ENCODE results near the gene TCF15.
"Not testable (repeated sequence)": the region's sequence is repeated elsewhere in the genome, so short reads cannot be mapped to it uniquely, and the experiment has no call there.

Gene TCF15

DNA sequence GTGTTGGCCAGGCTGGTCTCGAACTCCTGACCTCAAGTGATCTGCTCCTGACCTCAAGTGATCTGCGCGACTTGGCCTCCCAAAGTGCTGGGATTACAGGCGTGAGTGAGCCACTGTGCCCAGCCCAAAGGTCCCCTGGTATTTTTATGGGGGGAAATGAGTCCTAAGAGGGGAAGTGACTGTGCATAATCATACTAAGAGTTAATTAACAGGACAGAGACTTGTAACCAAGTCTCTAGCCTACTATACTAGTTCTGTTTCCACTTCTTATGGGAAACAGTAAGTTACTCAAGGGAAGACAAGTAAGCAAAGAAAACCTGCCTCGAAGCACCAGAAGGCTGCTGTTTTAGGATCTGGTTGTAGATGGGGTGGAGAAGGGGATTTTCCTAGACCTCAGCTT is 27.9 kb downstream of the TCF15 start:
- no CpG with 5 or more reads among the region's 5 CpGs for WGBS (ENCODE audit: insufficient coverage, insufficient read length)
- 0 out of 2 replicates have a peak, but pooled peaks cover 1% of the 10 kb centered on the region for H3K4me1 ChIP-seq (ENCODE audit: control insufficient read depth, insufficient read depth, low read length)
- no peaks in the 10 kb centered on the region for H3K9me3 ChIP-seq (ENCODE audit: control insufficient read depth, insufficient read depth, low read length)

DNA sequence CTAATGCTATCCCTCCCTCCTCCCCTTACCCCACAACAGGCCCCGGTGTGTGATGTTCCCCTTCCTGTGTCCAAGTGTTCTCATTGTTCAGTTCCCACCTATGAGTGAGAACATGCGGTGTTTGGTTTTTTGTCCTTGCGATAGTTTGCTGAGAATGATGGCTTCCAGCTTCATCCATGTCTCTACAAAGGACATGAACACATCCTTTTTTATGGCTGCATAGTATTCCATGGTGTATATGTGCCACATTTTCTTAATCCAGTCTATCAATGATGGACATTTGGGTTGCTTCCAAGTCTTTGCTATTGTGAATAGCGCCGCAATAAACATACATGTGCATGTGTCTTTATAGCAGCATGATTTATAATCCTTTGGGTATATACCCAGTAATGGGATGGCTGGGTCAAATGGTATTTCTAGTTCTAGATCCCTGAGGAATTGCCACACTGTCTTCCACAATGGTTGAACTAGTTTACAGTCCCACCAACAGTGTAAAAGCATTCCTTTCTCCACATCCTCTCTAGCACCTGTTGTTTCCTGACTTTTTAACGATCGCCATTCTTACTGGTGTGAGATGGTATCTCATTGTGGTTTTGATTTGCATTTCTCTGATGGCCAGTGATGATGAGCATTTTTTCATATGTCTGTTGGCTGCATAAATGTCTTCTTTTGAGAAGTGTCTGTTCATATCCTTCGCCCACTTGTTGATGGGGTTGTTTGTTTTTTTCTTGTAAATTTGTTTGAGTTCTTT is 31.0 kb downstream of the TCF15 start:
- H3K4me3 ChIP-seq (ENCODE audit: low read length); DNase-seq (ENCODE audit: low read depth, low spot score); H3K27me3 ChIP-seq (ENCODE audit: control insufficient read depth, insufficient read depth, low read length); H3K27ac ChIP-seq (ENCODE audit: low read length); H3K9me3 ChIP-seq (ENCODE audit: control insufficient read depth, insufficient read depth, low read length); H3K36me3 ChIP-seq (ENCODE audit: control insufficient read depth, insufficient read depth, low read length); H3K4me1 ChIP-seq (ENCODE audit: control insufficient read depth, insufficient read depth, low read length): not testable (repeated sequence)
- WGBS (ENCODE audit: insufficient coverage, insufficient read length), result no CpG with 5 or more reads among the region's 8 CpGs

More for the DNA sequence above, 27.9 kb downstream of the TCF15 start:
- Histone ChIP-seq H3K27me3 (ENCODE audit: control insufficient read depth, insufficient read depth, low read length) (no peaks in the 10 kb centered on the region), H3K36me3 (ENCODE audit: control insufficient read depth, insufficient read depth, low read length) (no peaks in the 10 kb centered on the region), H3K27ac (ENCODE audit: low read length) (no peak overlapping the region), H3K4me3 (ENCODE audit: low read length) (no peak overlapping the region)
- DNase-seq (ENCODE audit: low read depth, low spot score), result no peak

DNA sequence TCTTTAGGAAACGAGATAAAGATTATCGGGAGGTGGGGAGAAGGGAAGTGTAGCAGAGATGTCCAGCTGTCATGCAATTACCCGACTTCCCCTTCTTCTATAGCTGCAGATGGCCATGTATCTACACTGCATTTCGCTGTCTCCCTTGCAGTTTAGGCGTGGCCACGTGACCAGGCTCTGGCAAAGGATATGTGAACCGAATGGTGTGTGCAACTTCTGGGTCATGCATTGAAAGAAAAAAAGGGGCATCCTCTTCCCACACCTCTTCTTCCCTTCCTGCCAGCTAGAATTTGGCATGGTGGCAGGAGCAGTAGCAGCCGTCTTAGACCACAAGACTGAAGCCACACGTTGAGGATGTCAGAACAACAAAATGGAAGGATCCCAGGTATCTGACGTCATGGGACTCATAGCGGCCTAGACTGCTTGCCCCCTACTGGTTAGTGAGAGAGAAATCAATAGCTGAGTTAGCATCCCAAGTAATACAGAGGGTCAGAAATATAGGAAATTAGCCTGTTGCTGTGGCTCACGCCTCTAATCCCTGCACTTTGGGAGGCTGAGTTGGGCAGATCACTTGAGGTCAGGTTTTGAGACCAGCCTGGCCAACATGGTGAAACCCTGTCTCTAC is 32.8 kb downstream of the TCF15 start:
- whole genome bisulfite sequencing (ENCODE audit: insufficient coverage, insufficient read length), result 100% methylated on average over 2 of the region's 12 CpGs
- Histone ChIP-seq H3K4me1 (ENCODE audit: control insufficient read depth, insufficient read depth, low read length) (peaks cover 9% of the 10 kb centered on the region), H3K9me3 (ENCODE audit: control insufficient read depth, insufficient read depth, low read length) (no peaks in the 10 kb centered on the region), H3K27ac (ENCODE audit: low read length) (no peak overlapping the region), H3K36me3 (ENCODE audit: control insufficient read depth, insufficient read depth, low read length) (no peaks in the 10 kb centered on the region), H3K4me3 (ENCODE audit: low read length) (no peak overlapping the region), H3K27me3 (ENCODE audit: control insufficient read depth, insufficient read depth, low read length) (no peaks in the 10 kb centered on the region)
- no peak for DNase-seq (ENCODE audit: low read depth, low spot score)

DNA sequence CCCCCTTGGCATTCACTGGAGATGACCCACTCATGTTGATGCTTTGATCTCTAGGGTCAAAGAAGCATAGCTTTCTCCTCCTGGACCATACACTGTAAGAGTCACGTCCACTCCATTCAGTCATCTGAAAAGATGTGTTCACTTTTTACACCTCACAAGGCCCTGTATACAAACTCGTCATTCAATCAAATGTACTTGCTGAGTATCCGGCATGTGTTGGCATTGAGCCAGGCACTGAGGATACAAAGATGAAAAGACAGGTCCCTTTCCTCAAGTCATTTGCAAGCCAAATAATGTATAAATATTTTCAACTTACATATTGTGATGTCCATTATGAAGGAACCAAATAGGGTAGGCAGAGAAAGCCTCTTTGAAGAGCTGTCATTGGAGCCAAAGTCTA is 34.0 kb downstream of the TCF15 start:
- Histone ChIP-seq H3K36me3 (ENCODE audit: control insufficient read depth, insufficient read depth, low read length) (no peaks in the 10 kb centered on the region), H3K27me3 (ENCODE audit: control insufficient read depth, insufficient read depth, low read length) (no peaks in the 10 kb centered on the region), H3K27ac (ENCODE audit: low read length) (no peak overlapping the region), H3K9me3 (ENCODE audit: control insufficient read depth, insufficient read depth, low read length) (no peaks in the 10 kb centered on the region), H3K4me1 (ENCODE audit: control insufficient read depth, insufficient read depth, low read length) (peaks cover 9% of the 10 kb centered on the region), H3K4me3 (ENCODE audit: low read length) (no peak overlapping the region)
- DNase-seq (ENCODE audit: low read depth, low spot score), result no peak
- no CpG with 5 or more reads among the region's 3 CpGs for WGBS (ENCODE audit: insufficient coverage, insufficient read length)

DNA sequence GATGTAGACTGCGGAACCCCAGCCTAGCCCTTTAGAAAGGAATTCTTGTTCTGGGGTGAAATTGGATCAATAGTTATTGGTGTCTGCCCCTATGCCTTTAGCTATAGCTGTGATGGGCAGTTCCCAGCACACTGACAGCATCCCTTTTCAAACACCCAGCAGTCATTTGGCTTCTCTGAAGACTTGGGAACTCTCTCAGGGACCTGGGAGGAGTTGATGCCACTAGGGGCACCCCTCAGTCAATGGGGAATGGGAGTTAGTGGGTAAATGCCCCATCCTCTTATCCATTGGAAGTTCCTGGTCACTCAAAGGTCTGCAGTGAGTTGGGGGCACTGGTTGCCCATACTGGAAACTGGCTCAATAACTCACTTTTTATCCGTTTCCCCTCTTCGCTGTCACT is 34.9 kb downstream of the TCF15 start:
- peaks cover 9% of the 10 kb centered on the region for H3K4me1 ChIP-seq (ENCODE audit: control insufficient read depth, insufficient read depth, low read length)
- no peaks in the 10 kb centered on the region for H3K27me3 ChIP-seq (ENCODE audit: control insufficient read depth, insufficient read depth, low read length)
- no peaks in the 10 kb centered on the region for H3K36me3 ChIP-seq (ENCODE audit: control insufficient read depth, insufficient read depth, low read length)
- DNase-seq (ENCODE audit: low read depth, low spot score), result no peak
- H3K9me3 ChIP-seq (ENCODE audit: control insufficient read depth, insufficient read depth, low read length), result no peaks in the 10 kb centered on the region
- no CpG with 5 or more reads among the region's 3 CpGs for WGBS (ENCODE audit: insufficient coverage, insufficient read length)
- no peak overlapping the region for H3K4me3 ChIP-seq (ENCODE audit: low read length)
- H3K27ac ChIP-seq (ENCODE audit: low read length), result no peak overlapping the region

DNA sequence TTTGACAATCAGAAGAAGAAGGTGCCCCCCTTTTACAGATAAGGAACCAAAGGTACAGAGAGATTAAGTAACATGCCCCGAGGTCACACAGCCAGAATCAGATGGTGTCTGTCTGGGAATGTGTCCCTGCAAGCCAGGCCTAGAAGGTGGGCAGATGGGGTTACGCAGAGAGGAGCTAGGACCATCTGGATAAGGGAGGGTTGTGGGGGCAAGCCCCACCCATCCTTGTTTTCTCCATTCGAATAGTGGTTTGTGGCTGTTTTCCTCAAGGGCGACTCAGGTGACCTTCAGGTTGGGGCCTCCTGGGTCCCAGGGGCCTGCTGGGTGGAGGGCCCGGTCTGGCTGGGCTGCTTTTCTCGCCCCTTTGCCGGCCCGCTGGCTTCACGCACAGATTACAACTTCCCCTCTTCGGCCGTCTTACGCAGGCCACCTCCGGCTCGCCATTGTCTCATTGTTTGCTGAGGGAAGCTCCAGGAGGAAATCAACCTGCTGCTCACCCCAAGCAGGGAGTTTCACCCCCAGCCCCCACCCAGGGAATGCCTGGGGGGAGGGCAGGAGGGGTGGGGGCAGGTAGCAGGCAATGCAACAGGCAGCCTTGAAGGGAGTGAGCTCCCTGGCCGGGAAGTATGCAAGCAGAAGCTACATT is 35.7 kb downstream of the TCF15 start:
- H3K4me3 ChIP-seq (ENCODE audit: low read length), result no peak overlapping the region
- H3K27me3 ChIP-seq (ENCODE audit: control insufficient read depth, insufficient read depth, low read length), result no peaks in the 10 kb centered on the region
- DNase-seq (ENCODE audit: low read depth, low spot score), result no peak
- peaks cover 9% of the 10 kb centered on the region for H3K4me1 ChIP-seq (ENCODE audit: control insufficient read depth, insufficient read depth, low read length)
- H3K9me3 ChIP-seq (ENCODE audit: control insufficient read depth, insufficient read depth, low read length), result no peaks in the 10 kb centered on the region
- WGBS (ENCODE audit: insufficient coverage, insufficient read length), result no CpG with 5 or more reads among the region's 15 CpGs
- no peaks in the 10 kb centered on the region for H3K36me3 ChIP-seq (ENCODE audit: control insufficient read depth, insufficient read depth, low read length)
- H3K27ac ChIP-seq (ENCODE audit: low read length), result no peak overlapping the region

DNA sequence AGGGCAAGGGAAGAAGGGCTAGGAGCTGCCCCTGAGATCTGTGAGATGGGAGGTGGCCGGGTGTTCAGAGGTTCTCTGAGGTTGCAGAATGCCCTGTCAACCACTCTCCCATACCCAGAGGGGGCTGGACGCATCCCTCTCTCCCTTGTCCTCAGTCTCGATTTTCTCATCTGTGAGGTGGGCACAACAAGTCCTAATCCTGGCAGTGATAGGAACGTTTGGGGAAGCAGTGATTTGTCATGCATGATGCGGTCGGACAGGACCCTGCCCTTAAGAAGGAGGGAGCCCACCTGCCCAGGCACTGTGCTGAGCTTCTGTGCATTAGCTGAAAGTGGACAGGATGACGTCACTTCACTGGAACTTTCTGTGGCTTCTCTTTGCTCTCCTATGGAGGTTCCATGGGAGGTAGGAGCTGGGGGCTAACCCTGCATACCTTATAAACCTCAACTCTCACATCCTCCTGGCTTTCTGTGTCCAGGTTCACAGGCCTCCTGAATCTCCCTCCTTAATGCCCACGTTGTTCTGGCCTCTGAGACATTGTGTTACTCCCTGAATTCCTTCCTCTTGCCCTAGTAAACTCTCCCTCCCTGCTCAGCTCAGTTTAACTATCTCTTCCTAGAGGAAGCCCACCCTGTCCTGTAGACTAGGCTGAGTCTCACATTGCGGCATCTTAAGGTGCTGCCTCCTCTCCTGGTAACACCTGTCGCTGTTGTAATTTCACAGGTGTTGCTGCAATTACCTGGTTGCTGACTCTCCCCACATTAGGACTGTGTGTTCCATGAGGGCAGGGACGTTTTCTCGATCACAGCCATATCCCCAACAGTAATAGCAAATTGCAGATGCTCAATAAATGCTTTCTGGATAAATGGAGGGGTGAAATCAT is 36.5 kb downstream of the TCF15 start:
- H3K4me1 ChIP-seq (ENCODE audit: control insufficient read depth, insufficient read depth, low read length), result peaks cover 11% of the 10 kb centered on the region
- no peaks in the 10 kb centered on the region for H3K27me3 ChIP-seq (ENCODE audit: control insufficient read depth, insufficient read depth, low read length)
- no peak overlapping the region for H3K4me3 ChIP-seq (ENCODE audit: low read length)
- H3K27ac ChIP-seq (ENCODE audit: low read length), result no peak overlapping the region
- H3K36me3 ChIP-seq (ENCODE audit: control insufficient read depth, insufficient read depth, low read length), result no peaks in the 10 kb centered on the region
- DNase-seq (ENCODE audit: low read depth, low spot score), result no peak
- no CpG with 5 or more reads among the region's 12 CpGs for WGBS (ENCODE audit: insufficient coverage, insufficient read length)
- no peaks in the 10 kb centered on the region for H3K9me3 ChIP-seq (ENCODE audit: control insufficient read depth, insufficient read depth, low read length)

DNA sequence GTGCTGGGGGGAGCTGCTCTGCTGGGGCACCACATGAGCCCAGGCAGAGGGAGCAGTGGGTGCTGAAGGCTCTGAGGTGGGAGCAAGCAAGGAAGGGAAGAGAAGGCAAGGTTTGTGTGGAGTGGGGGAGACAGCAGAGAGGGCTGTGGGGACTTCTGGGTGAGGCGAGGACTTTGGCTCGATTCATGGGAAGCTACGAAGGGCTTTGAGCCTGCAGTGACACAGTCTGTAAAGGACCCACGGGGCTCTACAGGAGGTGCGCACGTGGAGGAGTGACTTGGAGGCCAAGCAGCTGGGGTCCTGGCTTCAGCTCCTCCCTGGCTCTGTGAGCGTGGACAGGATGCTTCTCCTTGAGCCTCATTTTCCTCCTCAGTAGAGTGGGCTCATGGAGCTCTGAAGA is 37.4 kb downstream of the TCF15 start:
- no CpG with 5 or more reads among the region's 7 CpGs for WGBS (ENCODE audit: insufficient coverage, insufficient read length)
- Histone ChIP-seq H3K9me3 (ENCODE audit: control insufficient read depth, insufficient read depth, low read length) (no peaks in the 10 kb centered on the region), H3K36me3 (ENCODE audit: control insufficient read depth, insufficient read depth, low read length) (no peaks in the 10 kb centered on the region), H3K4me1 (ENCODE audit: control insufficient read depth, insufficient read depth, low read length) (peaks cover 12% of the 10 kb centered on the region), H3K4me3 (ENCODE audit: low read length) (no peak overlapping the region), H3K27ac (ENCODE audit: low read length) (no peak overlapping the region), H3K27me3 (ENCODE audit: control insufficient read depth, insufficient read depth, low read length) (no peaks in the 10 kb centered on the region)
- DNase-seq (ENCODE audit: low read depth, low spot score), result no peak

DNA sequence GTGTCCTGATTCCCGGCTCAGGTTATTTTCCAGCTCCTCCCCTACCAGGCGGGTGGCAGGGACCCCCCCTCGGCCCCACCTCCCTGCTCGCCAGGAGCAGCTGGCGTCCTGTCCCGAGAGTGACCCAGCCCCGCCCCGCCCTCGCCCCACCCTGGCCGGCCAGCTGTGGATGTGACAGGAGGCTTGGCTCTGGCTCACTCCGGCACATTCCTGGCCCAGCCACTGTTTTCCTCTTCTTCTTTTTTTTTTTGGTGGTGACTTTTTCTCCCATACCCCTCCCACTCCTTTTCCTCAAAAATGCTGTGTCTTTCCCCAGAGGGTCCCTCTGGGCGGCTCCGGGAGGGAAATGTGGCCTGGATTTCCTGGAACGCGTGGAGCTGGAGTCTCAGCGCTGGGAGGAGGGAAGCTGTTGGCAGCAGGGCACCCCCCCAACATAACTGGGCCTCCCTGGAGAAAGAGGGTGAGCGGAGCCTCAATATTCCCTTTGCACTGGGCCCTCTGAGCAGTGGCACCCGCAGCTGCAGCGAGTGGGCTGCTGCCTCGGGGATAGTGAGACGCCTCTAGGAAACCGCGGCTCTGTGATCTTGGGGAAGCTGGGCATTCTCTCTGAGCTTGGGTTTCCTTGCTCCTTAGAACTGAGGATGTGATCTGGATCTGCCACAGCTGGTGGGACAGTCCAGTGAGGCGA is 38.2 kb downstream of the TCF15 start:
- Histone ChIP-seq H3K27ac (ENCODE audit: low read length) (no peak overlapping the region), H3K4me3 (ENCODE audit: low read length) (no peak overlapping the region), H3K27me3 (ENCODE audit: control insufficient read depth, insufficient read depth, low read length) (no peaks in the 10 kb centered on the region), H3K4me1 (ENCODE audit: control insufficient read depth, insufficient read depth, low read length) (peaks cover 12% of the 10 kb centered on the region), H3K9me3 (ENCODE audit: control insufficient read depth, insufficient read depth, low read length) (no peaks in the 10 kb centered on the region), H3K36me3 (ENCODE audit: control insufficient read depth, insufficient read depth, low read length) (no peaks in the 10 kb centered on the region)
- WGBS (ENCODE audit: insufficient coverage, insufficient read length), result no CpG with 5 or more reads among the region's 24 CpGs
- no peak for DNase-seq (ENCODE audit: low read depth, low spot score)
